ENCODE results near the gene GPRIN3.

The GPRIN3 gene

DNA sequence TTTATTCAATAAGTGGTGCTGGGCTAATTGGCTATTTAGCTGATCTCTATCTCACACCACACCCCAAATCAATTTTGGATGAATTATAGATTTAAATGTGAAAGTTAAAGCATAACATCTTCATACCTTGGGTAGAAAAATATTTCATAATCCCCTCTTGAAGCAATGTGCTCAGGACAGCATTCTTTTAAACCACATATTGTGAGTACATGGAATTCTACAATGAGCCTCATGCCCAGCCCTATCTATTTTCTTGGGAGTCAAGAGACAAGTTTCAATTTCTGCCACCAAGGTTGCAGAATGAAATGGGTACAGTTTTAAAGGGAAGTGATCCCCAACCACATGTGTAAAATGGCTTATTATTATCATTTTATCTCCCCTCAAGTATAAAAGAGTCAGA, 30.6 kb upstream of the GPRIN3 start:
- no peak overlapping the region for H3K4me3 ChIP-seq
- DNase-seq (ENCODE audit: low read depth, low spot score) = no peak
- H3K27ac ChIP-seq = no peak overlapping the region
- TF ChIP-seq POLR2AphosphoS5 (IDR thresholded peaks at IDR 0.05; ENCODE audit: borderline replicate concordance, low read depth, low read length) (no peak), EZH2 (IDR thresholded peaks at IDR 0.05) (no peak), FOXP2 (optimal IDR thresholded peaks at IDR 0.05; ENCODE audit: control extremely low read depth, extremely low read length, insufficient read depth) (no peak)
- no peaks in the 10 kb centered on the region for H3K36me3 ChIP-seq (ENCODE audit: insufficient read depth, low read length)
- no peak overlapping the region for H3K9ac ChIP-seq (ENCODE audit: insufficient read length)
- no peaks in the 10 kb centered on the region for H3K9me3 ChIP-seq (ENCODE audit: low read depth, low read length)

DNA sequence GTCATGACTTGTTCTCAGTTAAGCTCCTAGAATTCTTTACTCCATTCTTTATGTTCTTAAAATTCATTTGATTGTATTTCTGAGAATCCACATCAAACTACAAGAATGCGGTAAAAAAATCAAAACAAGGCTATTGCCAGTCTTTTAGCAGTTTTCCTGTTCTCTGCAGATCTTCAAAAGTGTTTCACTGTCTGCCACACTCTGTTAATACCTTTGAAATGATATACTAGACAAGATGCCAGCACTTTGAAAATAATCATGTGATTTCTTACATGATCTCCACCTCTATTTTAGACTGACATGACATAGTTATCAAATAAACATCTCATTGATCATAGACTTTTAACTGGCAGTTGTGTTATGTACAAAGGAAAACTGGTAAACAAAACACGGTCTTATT, 30.1 kb upstream of the GPRIN3 start:
- no peak for DNase-seq (ENCODE audit: low read depth, low spot score)

DNA sequence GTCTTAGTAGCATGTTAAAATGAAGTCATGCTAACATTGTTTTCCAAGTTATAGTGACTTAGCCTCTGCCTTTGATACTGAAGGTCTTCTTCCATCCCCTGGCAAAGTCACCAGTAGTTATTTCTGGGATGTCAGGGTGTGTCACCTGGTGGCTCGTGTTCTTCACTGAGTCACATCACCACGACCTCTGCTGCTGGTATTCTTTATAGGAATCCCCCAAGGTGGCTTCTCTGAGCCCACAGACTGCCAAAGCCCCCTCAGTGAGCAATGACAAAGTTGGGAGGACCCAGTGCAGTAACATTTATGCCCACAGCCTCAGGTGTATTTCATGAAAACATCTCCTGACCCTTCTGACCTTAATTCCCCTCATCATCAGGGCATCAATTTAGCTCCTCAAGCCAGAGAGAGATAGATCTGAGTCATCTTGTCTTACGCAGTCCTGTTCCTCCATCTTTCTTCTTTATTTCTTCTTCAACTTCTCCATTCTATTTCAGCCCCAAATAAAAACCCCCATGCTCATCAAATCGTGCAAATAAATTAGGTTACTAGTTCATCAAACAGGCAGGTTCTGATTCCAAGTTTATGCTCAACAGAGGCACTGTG, 29.3 kb upstream of the GPRIN3 start:
- Histone ChIP-seq H3K9ac (ENCODE audit: insufficient read length) (no peak overlapping the region), H3K4me3 (no peak overlapping the region), H3K27ac (no peak overlapping the region), H3K36me3 (ENCODE audit: insufficient read depth, low read length) (no peaks in the 10 kb centered on the region), H3K9me3 (ENCODE audit: low read depth, low read length) (no peaks in the 10 kb centered on the region)
- DNase-seq (ENCODE audit: low read depth, low spot score) = no peak
- no peak for TF ChIP-seq EZH2 (IDR thresholded peaks at IDR 0.05)
- no peak for TF ChIP-seq POLR2AphosphoS5 (IDR thresholded peaks at IDR 0.05; ENCODE audit: borderline replicate concordance, low read depth, low read length)

More for the DNA sequence above, 30.1 kb upstream of the GPRIN3 start:
- H3K9ac ChIP-seq (ENCODE audit: insufficient read length) = no peak overlapping the region
- no peak for TF ChIP-seq EZH2 (IDR thresholded peaks at IDR 0.05)
- TF ChIP-seq POLR2AphosphoS5 (IDR thresholded peaks at IDR 0.05; ENCODE audit: borderline replicate concordance, low read depth, low read length) = no peak
- TF ChIP-seq FOXP2 (optimal IDR thresholded peaks at IDR 0.05; ENCODE audit: control extremely low read depth, extremely low read length, insufficient read depth) = no peak
- no peaks in the 10 kb centered on the region for H3K36me3 ChIP-seq (ENCODE audit: insufficient read depth, low read length)
- H3K9me3 ChIP-seq (ENCODE audit: low read depth, low read length) = no peaks in the 10 kb centered on the region
- H3K27ac ChIP-seq = no peak overlapping the region
- H3K4me3 ChIP-seq = no peak overlapping the region

DNA sequence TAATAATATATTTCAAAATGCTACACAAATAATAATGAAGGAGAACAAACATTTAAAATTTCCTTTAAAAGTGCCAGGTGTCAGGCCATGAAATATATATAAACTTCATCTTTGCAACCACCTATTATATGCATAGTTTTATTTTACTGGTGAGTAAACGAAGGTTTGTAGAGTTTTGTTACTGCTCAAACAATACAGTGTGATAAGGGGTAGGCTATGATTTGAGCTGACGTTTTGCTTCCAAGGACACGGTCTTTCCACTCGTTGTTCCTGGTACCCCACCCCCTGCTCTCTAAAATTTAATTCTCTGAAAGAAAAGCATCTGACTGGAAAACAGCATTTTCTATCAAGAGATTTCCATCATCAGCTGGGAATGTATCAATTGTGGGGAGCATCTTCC, 27.2 kb upstream of the GPRIN3 start:
- Histone ChIP-seq H3K4me3 (no peak overlapping the region), H3K36me3 (ENCODE audit: insufficient read depth, low read length) (no peaks in the 10 kb centered on the region), H3K9ac (ENCODE audit: insufficient read length) (no peak overlapping the region), H3K9me3 (ENCODE audit: low read depth, low read length) (no peaks in the 10 kb centered on the region), H3K27ac (no peak overlapping the region)
- DNase-seq (ENCODE audit: low read depth, low spot score) = no peak
- TF ChIP-seq FOXP2 (optimal IDR thresholded peaks at IDR 0.05; ENCODE audit: control extremely low read depth, extremely low read length, insufficient read depth) = no peak
- no peak for TF ChIP-seq POLR2AphosphoS5 (IDR thresholded peaks at IDR 0.05; ENCODE audit: borderline replicate concordance, low read depth, low read length)
- TF ChIP-seq EZH2 (IDR thresholded peaks at IDR 0.05) = no peak

DNA sequence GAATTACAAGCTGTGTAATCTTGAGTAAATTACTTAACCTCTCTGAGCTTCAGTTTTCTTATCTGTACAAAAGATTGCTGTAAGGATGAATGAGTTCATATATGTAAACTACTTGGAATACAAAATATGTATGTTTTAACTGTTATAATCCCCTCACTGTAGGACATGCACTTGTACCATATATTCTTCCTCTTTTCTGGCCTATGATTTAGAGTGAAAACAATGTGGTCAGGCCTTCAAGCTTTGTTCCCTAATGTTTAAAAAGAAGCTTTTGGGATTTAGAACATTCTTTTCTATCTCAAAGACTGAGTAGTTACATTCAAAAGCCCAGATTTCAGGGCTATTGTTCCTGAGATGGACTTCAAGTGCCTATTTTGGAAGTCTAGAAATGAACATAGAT, 26.7 kb upstream of the GPRIN3 start:
- TF ChIP-seq FOXP2 (optimal IDR thresholded peaks at IDR 0.05; ENCODE audit: control extremely low read depth, extremely low read length, insufficient read depth) = no peak
- no peak for TF ChIP-seq POLR2AphosphoS5 (IDR thresholded peaks at IDR 0.05; ENCODE audit: borderline replicate concordance, low read depth, low read length)
- no peak for TF ChIP-seq EZH2 (IDR thresholded peaks at IDR 0.05)
- no peak overlapping the region for H3K27ac ChIP-seq
- H3K9me3 ChIP-seq (ENCODE audit: low read depth, low read length) = no peaks in the 10 kb centered on the region
- no peak for DNase-seq (ENCODE audit: low read depth, low spot score)
- H3K4me3 ChIP-seq = no peak overlapping the region
- H3K36me3 ChIP-seq (ENCODE audit: insufficient read depth, low read length) = no peaks in the 10 kb centered on the region
- H3K9ac ChIP-seq (ENCODE audit: insufficient read length) = no peak overlapping the region

DNA sequence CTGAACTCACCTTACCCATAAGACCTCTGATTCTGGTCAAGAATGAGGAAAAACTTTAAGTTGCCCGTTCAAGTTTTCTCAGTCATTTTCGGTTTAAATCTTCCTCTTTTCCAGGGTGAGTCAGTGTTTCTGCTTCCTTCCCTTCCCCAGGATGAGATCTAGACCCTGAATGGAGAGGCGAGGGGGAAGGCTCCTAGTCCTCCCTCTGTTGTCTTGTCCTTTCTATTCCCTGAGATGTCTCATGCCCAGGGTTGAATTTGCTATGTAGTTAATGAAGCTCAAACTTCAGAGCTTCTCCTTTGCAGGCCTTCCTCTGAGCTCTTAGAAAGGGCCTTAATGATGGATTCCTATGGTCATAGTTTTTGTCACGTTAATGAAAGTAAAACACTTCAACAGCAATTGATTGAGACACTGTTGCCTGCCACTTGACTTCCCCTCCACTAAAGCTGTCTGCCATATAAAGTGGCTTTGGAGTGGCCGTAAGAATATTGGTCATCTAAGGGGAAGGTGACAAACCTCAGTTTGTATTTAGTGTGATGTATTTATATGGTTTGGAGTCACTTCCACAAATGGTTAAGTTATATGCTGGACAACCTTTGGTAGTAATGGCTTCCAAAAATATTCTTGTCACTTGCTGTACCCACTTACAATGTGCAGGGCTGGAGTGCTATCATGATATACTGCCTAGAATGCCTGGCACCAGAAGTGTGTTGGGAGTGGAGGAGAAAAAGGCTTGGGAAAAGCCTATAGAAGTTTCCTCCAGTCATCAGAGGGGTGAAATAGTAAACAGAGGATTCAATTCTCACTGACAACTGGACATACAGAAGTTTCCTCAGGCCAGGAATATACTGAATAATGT, 24.3 kb upstream of the GPRIN3 start:
- no peaks in the 10 kb centered on the region for H3K36me3 ChIP-seq (ENCODE audit: insufficient read depth, low read length)
- TF ChIP-seq EZH2 (IDR thresholded peaks at IDR 0.05) (no peak), POLR2AphosphoS5 (IDR thresholded peaks at IDR 0.05; ENCODE audit: borderline replicate concordance, low read depth, low read length) (no peak)
- no peak overlapping the region for H3K27ac ChIP-seq
- no peak overlapping the region for H3K4me3 ChIP-seq
- no peak for DNase-seq (ENCODE audit: low read depth, low spot score)
- H3K9me3 ChIP-seq (ENCODE audit: low read depth, low read length) = no peaks in the 10 kb centered on the region
- no peak overlapping the region for H3K9ac ChIP-seq (ENCODE audit: insufficient read length)

DNA sequence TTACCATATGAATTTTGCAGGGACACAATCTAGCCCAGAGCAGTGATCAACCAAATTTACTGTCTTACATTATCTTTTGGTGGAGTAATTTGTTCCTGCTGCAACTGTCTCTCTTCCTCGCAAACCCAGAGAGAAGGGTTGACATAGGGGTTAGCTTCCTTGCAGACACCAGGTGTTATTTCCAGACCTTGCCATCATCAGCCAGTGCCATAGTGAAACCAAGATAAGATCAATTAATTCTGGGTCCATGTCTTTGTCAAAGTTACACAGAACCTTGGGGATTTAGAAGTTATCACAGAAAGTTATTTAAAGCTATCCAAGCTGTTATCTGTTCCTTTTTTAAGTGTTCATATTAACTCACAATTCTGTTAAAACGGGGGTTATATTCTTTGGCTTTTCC, 23.6 kb upstream of the GPRIN3 start:
- Histone ChIP-seq H3K9ac (ENCODE audit: insufficient read length) (no peak overlapping the region), H3K36me3 (ENCODE audit: insufficient read depth, low read length) (no peaks in the 10 kb centered on the region), H3K4me3 (no peak overlapping the region), H3K9me3 (ENCODE audit: low read depth, low read length) (no peaks in the 10 kb centered on the region), H3K27ac (no peak overlapping the region)
- TF ChIP-seq FOXP2 (optimal IDR thresholded peaks at IDR 0.05; ENCODE audit: control extremely low read depth, extremely low read length, insufficient read depth) = no peak
- no peak for TF ChIP-seq EZH2 (IDR thresholded peaks at IDR 0.05)
- no peak for TF ChIP-seq POLR2AphosphoS5 (IDR thresholded peaks at IDR 0.05; ENCODE audit: borderline replicate concordance, low read depth, low read length)
- DNase-seq (ENCODE audit: low read depth, low spot score) = no peak

DNA sequence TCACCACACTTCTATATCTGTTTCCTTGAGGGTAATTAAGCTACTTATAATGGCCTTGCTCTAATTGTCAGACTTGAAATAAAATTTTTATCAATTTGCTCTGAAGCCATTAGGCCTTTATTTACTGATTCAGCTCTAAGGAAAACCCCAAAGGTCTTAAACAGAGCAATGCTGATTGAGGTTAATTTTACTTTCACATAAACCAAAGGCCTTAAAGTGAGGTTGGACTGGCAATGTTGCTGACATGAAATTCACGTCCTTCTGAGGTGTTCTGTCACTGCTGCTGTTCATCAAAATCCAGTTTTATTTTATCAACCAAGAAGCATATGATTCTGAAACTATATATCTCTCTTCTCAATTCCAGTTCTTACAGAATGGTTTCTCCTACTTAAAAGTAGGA, 21.7 kb upstream of the GPRIN3 start:
- Histone ChIP-seq H3K9me3 (ENCODE audit: low read depth, low read length) (no peaks in the 10 kb centered on the region), H3K4me3 (no peak overlapping the region), H3K27ac (no peak overlapping the region), H3K9ac (ENCODE audit: insufficient read length) (no peak overlapping the region), H3K36me3 (ENCODE audit: insufficient read depth, low read length) (no peaks in the 10 kb centered on the region)
- no peak for DNase-seq (ENCODE audit: low read depth, low spot score)
- TF ChIP-seq FOXP2 (optimal IDR thresholded peaks at IDR 0.05; ENCODE audit: control extremely low read depth, extremely low read length, insufficient read depth) (no peak), EZH2 (IDR thresholded peaks at IDR 0.05) (no peak), POLR2AphosphoS5 (IDR thresholded peaks at IDR 0.05; ENCODE audit: borderline replicate concordance, low read depth, low read length) (no peak)

Measured in SK-N-MC (cell line).